SK-N-SH (cell line): ENCODE measurements around the gene RASL11B.

Experiments used
- CTCF ChIP-seq: fragments of 200-600 bp; sonication (generic); IDR thresholded peaks from 2 replicates; pipeline ENCODE4 v1.6.1; 2017; ENCODE audit warnings: antibody characterized with exemption, mild to moderate bottlenecking, moderate library complexity
- RCOR1 ChIP-seq: fragments of 150-350 bp; IDR thresholded peaks from 2 replicates; pipeline ENCODE4 v1.6.1; 2017; ENCODE audit warnings: antibody characterized with exemption, low read length

GRCh38 chr4:52824270-52824602 lies 37.9 kb upstream of the RASL11B start:
- no peak for TF ChIP-seq RCOR1
- TF ChIP-seq CTCF: no peak
